ENCODE results near the gene POLDIP2.

The POLDIP2 gene

GRCh38 chr17:28345419-28346198 lies 11.7 kb downstream of the POLDIP2 start:
- Mint-ChIP-seq H3K36me3 (ENCODE audit: low read depth) (peaks cover 57% of the 10 kb centered on the region), H3K27me3 (ENCODE audit: low read depth) (no peaks in the 10 kb centered on the region), H3K27ac (no peak overlapping the region), H3K9me3 (no peaks in the 10 kb centered on the region), H3K4me1 (no peaks in the 10 kb centered on the region), H3K4me3 (no peak overlapping the region)
- no peak for TF ChIP-seq CTCF (IDR thresholded peaks at IDR 0.05; ENCODE audit: unreplicated experiment in 3 of 3)

- no peaks in the 10 kb centered on the region for H3K4me1 Mint-ChIP-seq
- no peak overlapping the region for H3K27ac Mint-ChIP-seq
- no peaks in the 10 kb centered on the region for H3K9me3 Mint-ChIP-seq
- H3K27me3 Mint-ChIP-seq (ENCODE audit: low read depth): no peaks in the 10 kb centered on the region
- peaks cover 55% of the 10 kb centered on the region for H3K36me3 Mint-ChIP-seq (ENCODE audit: low read depth)
- no peak overlapping the region for H3K4me3 Mint-ChIP-seq
- no peak for TF ChIP-seq CTCF (IDR thresholded peaks at IDR 0.05; ENCODE audit: unreplicated experiment in 3 of 3)
These were observed 12.9 kb downstream of the POLDIP2 start for GRCh38 chr17:28344435-28344901.

GRCh38 chr17:28344011-28344410 lies 13.3 kb downstream of the POLDIP2 start:
- Mint-ChIP-seq H3K27me3 (ENCODE audit: low read depth) (no peaks in the 10 kb centered on the region), H3K4me3 (no peak overlapping the region), H3K4me1 (no peaks in the 10 kb centered on the region), H3K9me3 (no peaks in the 10 kb centered on the region), H3K36me3 (ENCODE audit: low read depth) (peaks cover 54% of the 10 kb centered on the region), H3K27ac (no peak overlapping the region)
- TF ChIP-seq CTCF (IDR thresholded peaks at IDR 0.05; ENCODE audit: unreplicated experiment in 3 of 3): no peak

GRCh38 chr17:28343491-28343932 lies 13.8 kb downstream of the POLDIP2 start:
- Mint-ChIP-seq H3K27me3 (ENCODE audit: low read depth) (no peaks in the 10 kb centered on the region), H3K36me3 (ENCODE audit: low read depth) (peaks cover 51% of the 10 kb centered on the region), H3K27ac (no peak overlapping the region), H3K9me3 (no peaks in the 10 kb centered on the region), H3K4me1 (peaks cover 3% of the 10 kb centered on the region), H3K4me3 (no peak overlapping the region)
- no peak for TF ChIP-seq CTCF (IDR thresholded peaks at IDR 0.05; ENCODE audit: unreplicated experiment in 3 of 3)

GRCh38 chr17:28342313-28342712 lies 15.0 kb downstream of the POLDIP2 start:
- Mint-ChIP-seq H3K4me3 (no peak overlapping the region), H3K27ac (no peak overlapping the region), H3K9me3 (no peaks in the 10 kb centered on the region), H3K27me3 (ENCODE audit: low read depth) (no peaks in the 10 kb centered on the region), H3K36me3 (ENCODE audit: low read depth) (peaks cover 44% of the 10 kb centered on the region), H3K4me1 (peaks cover 13% of the 10 kb centered on the region)
- TF ChIP-seq CTCF (IDR thresholded peaks at IDR 0.05; ENCODE audit: unreplicated experiment in 3 of 3): no peak

GRCh38 chr17:28341516-28341915 lies 15.8 kb downstream of the POLDIP2 start:
- Mint-ChIP-seq H3K36me3 (ENCODE audit: low read depth) (peaks cover 38% of the 10 kb centered on the region), H3K9me3 (no peaks in the 10 kb centered on the region), H3K27me3 (ENCODE audit: low read depth) (no peaks in the 10 kb centered on the region), H3K4me3 (no peak overlapping the region), H3K4me1 (peaks cover 21% of the 10 kb centered on the region), H3K27ac (no peak overlapping the region)
- no peak for TF ChIP-seq CTCF (IDR thresholded peaks at IDR 0.05; ENCODE audit: unreplicated experiment in 3 of 3)

Measured in nephron (organoid).